Measurements from ENCODE around the gene TRIM36. TPM values are rescaled to one million over a fixed set of nuclear protein-coding genes. Genes with fewer than 3 reads are reported as not detected.

The TRIM36 gene
- total RNA-seq, 2 donors from 2014 or later: 26.3 to 26.9 TPM

- peak; percentile 77 for DNase-seq
- H3K27me3 ChIP-seq: no peaks in the 10 kb centered on the region
- H3K9ac ChIP-seq (ENCODE audit: low read depth in 2 of 2, low read length in 2 of 2): peak overlapping the region in 1 of 2 donors; percentile 42
- peak overlapping the region; percentile 51 for H3K27ac ChIP-seq
- peaks cover 4% of the 10 kb centered on the region for H3K4me1 ChIP-seq
- H3K4me3 ChIP-seq: no peak overlapping the region
- intact Hi-C loops (cut with DNase I): no loop called here
- no peaks in the 10 kb centered on the region for H3K36me3 ChIP-seq
- TF ChIP-seq, protein P1, sequence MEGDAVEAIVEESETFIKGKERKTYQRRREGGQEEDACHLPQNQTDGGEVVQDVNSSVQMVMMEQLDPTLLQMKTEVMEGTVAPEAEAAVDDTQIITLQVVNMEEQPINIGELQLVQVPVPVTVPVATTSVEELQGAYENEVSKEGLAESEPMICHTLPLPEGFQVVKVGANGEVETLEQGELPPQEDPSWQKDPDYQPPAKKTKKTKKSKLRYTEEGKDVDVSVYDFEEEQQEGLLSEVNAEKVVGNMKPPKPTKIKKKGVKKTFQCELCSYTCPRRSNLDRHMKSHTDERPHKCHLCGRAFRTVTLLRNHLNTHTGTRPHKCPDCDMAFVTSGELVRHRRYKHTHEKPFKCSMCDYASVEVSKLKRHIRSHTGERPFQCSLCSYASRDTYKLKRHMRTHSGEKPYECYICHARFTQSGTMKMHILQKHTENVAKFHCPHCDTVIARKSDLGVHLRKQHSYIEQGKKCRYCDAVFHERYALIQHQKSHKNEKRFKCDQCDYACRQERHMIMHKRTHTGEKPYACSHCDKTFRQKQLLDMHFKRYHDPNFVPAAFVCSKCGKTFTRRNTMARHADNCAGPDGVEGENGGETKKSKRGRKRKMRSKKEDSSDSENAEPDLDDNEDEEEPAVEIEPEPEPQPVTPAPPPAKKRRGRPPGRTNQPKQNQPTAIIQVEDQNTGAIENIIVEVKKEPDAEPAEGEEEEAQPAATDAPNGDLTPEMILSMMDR (IDR thresholded peaks at IDR 0.05): no peak
- H3K9me3 ChIP-seq: no peaks in the 10 kb centered on the region
These were observed 25.0 kb upstream of the TRIM36 start for GRCh38 chr5:115194676-115195075.

- peaks cover 4% of the 10 kb centered on the region for H3K4me1 ChIP-seq
- intact Hi-C loops (cut with DNase I): no loop called here
- H3K9me3 ChIP-seq: no peaks in the 10 kb centered on the region
- no peak overlapping the region for H3K4me3 ChIP-seq
- peak overlapping the region in 1 of 2 donors; percentile 42 for H3K9ac ChIP-seq (ENCODE audit: low read depth in 2 of 2, low read length in 2 of 2)
- peak overlapping the region; percentile 51 for H3K27ac ChIP-seq
- TF ChIP-seq, protein P1 (IDR thresholded peaks at IDR 0.05): no peak
- no peaks in the 10 kb centered on the region for H3K27me3 ChIP-seq
- no peak for DNase-seq
- no peaks in the 10 kb centered on the region for H3K36me3 ChIP-seq
These were observed 23.6 kb upstream of the TRIM36 start for GRCh38 chr5:115193295-115193694.

GRCh38 chr5:115192098-115192497 lies 22.4 kb upstream of the TRIM36 start:
- H3K36me3 ChIP-seq: no peaks in the 10 kb centered on the region
- peak overlapping the region in 1 of 2 donors; percentile 72 for H3K9ac ChIP-seq (ENCODE audit: low read depth in 2 of 2, low read length in 2 of 2)
- peak; percentile 59 for DNase-seq
- no peaks in the 10 kb centered on the region for H3K27me3 ChIP-seq
- no peaks in the 10 kb centered on the region for H3K9me3 ChIP-seq
- TF ChIP-seq, protein P1 (IDR thresholded peaks at IDR 0.05): no peak
- intact Hi-C loops (cut with DNase I): no loop called here
- peak overlapping the region; percentile 72 for H3K27ac ChIP-seq
- H3K4me1 ChIP-seq: peaks cover 4% of the 10 kb centered on the region
- no peak overlapping the region for H3K4me3 ChIP-seq

DNA sequence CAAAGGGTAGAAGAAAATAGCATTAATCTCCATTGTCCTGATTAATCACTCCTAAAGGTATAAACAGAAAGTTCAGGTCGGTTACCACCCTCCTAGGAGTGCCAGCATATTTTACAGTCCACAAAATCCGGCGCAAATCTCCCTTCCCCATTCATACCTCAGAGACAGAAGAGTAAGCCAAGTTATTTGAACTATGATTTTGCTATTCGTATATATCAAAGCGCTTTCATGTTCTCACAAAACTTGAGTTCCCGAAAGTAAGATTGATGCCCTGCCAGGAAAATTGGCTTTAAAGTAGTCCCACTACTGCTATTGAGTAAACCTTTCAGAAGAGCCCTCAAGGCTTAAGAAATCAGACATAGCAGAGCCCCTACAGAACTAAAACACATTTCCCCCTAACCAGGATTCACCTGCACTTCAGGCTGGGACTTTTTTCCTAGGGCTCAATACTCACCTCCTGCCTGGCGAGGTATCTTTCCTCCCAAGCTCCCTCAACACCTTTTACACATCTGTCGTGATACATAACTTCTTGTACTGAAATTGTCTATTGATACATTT lies 21.8 kb upstream of the TRIM36 start:
- no peaks in the 10 kb centered on the region for H3K27me3 ChIP-seq
- DNase-seq: peak; percentile 30
- H3K27ac ChIP-seq: peak overlapping the region; percentile 72
- H3K4me1 ChIP-seq: peaks cover 4% of the 10 kb centered on the region
- H3K36me3 ChIP-seq: no peaks in the 10 kb centered on the region
- no peak overlapping the region for H3K4me3 ChIP-seq
- no peaks in the 10 kb centered on the region for H3K9me3 ChIP-seq
- TF ChIP-seq, protein P1 (IDR thresholded peaks at IDR 0.05): no peak
- peak overlapping the region in 1 of 2 donors; percentile 72 for H3K9ac ChIP-seq (ENCODE audit: low read depth in 2 of 2, low read length in 2 of 2)
- intact Hi-C loops (cut with DNase I): no loop called here

DNA sequence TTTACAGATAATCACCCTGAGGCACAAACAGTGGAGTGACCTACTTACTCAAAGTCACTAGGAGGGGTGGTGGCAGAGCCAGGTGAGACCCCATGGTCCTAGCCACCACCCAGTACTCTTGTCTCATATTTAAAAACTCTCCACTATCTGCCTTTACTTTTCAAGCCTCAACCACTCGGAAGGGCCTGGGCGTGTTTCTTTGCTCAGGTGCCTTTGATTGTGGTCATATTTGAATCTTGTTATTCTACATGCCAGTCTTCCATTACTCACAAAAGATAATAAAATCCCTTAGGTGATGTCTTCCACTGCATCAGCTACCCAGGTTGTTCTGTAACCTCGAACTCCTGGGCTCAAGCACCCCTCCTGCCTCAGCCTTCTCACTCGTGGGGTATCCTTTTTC lies 20.7 kb upstream of the TRIM36 start:
- TF ChIP-seq, protein P1 (IDR thresholded peaks at IDR 0.05): no peak
- peak overlapping the region; percentile 72 for H3K27ac ChIP-seq
- intact Hi-C loops (cut with DNase I): no loop called here

More for the DNA sequence above, 20.7 kb upstream of the TRIM36 start:
- peak; percentile 46 for DNase-seq
- H3K4me1 ChIP-seq: peaks cover 4% of the 10 kb centered on the region
- no peaks in the 10 kb centered on the region for H3K36me3 ChIP-seq
- peak overlapping the region in 1 of 2 donors; percentile 72 for H3K9ac ChIP-seq (ENCODE audit: low read depth in 2 of 2, low read length in 2 of 2)
- no peaks in the 10 kb centered on the region for H3K9me3 ChIP-seq
- no peaks in the 10 kb centered on the region for H3K27me3 ChIP-seq
- no peak overlapping the region for H3K4me3 ChIP-seq

All from colonic mucosa (tissue), 4 donors.